ENCODE measurements around the gene IFI35. TPM values are rescaled to one million over a fixed set of nuclear protein-coding genes. Genes with fewer than 3 reads are reported as not detected.
A peak's percentile ranks its signal among the peaks of the same experiment; 100 is the strongest.

Gene IFI35
- total and polyA plus RNA-seq, 9 of the 15 experiments (the other 6 are each of a cell fraction or from before 2014, with no cell fraction given), result 4.4 to 13.1 (median 10.2) TPM

- no peak overlapping the region for H3K27ac ChIP-seq (ENCODE audit: extremely low read depth, low read depth, low read length)
- WGBS (ENCODE audit: insufficient coverage, low coverage, missing lambda C conversion rate), result no CpG with 5 or more reads among the region's 27 CpGs
- DNase-seq (ENCODE audit: extremely low read depth in 1 of 4, low spot score in 3 of 4) (peak in 1 of 4 experiments; percentile 34), ATAC-seq (no peak), FAIRE-seq (no peak)
- no peaks in the 10 kb centered on the region for H4K20me1 ChIP-seq (replicated peaks; ENCODE audit: control insufficient read depth, insufficient read depth, low read length)
- peaks cover 10 to 63% of the 10 kb centered on the region in 2 experiments for H3K4me1 ChIP-seq (replicated peaks in 1 of 2; ENCODE audit: control insufficient read depth in 2 of 2, insufficient read depth in 2 of 2, low read length in 2 of 2)
- peaks cover under 1% of the 10 kb centered on the region; the same call in 1 of the 3 replicates for H3K36me3 ChIP-seq (ENCODE audit: control insufficient read depth, insufficient read depth, low read length)
- intact Hi-C loops (cut with micrococcal nuclease) (loop anchor here (2.0 kb wide), 1 partner anchor 100 kb away; the partner anchor contains the start of gene BRCA1), in situ Hi-C loops (cut with MboI) (no loop called here)
- ChIA-PET CTCF (ENCODE audit: low intra/inter-chr PET ratio) (no interaction called here), POLR2A (interaction anchor here (0.6 to 6.7 kb wide), 4 partner anchors 10 to 681 kb away, joined by 3 to 79 read pairs (median 6); no protein-coding TSS in a partner anchor)
- H3K4me2 ChIP-seq (ENCODE audit: insufficient read depth, low read length), result peak overlapping the region; percentile 58
- H3K9me3 ChIP-seq (replicated peaks; ENCODE audit: control insufficient read depth, insufficient read depth, low read depth, low read length), result no peaks in the 10 kb centered on the region
- no TSS peak for BruUV-seq (replicated peaks)
- TF ChIP-seq CEBPZ (IDR thresholded peaks at IDR 0.05; ENCODE audit: borderline replicate concordance, low read depth, low read length) (no peak), PCBP1 (IDR thresholded peaks at IDR 0.05; ENCODE audit: low read depth, low read length, poor library complexity, severe bottlenecking) (peak; percentile 70), CTCFL (IDR thresholded peaks at IDR 0.05; ENCODE audit: borderline replicate concordance, insufficient read depth, low read depth, low read length, poor library complexity, severe bottlenecking) (no peak), MTA1 (IDR thresholded peaks at IDR 0.05; ENCODE audit: borderline replicate concordance) (0 out of 2 replicates have a peak, but pooled peaks have one; percentile 27)
- TF ChIP-seq, protein P1, sequence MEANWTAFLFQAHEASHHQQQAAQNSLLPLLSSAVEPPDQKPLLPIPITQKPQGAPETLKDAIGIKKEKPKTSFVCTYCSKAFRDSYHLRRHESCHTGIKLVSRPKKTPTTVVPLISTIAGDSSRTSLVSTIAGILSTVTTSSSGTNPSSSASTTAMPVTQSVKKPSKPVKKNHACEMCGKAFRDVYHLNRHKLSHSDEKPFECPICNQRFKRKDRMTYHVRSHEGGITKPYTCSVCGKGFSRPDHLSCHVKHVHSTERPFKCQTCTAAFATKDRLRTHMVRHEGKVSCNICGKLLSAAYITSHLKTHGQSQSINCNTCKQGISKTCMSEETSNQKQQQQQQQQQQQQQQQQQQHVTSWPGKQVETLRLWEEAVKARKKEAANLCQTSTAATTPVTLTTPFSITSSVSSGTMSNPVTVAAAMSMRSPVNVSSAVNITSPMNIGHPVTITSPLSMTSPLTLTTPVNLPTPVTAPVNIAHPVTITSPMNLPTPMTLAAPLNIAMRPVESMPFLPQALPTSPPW (CRISPR knock-in tag; IDR thresholded peaks at IDR 0.05), result peak; percentile 40
- H2AFZ ChIP-seq (ENCODE audit: low read depth, low read length), result peak overlapping the region; percentile 74; the same call in 1 of the 2 replicates
- no peaks in the 10 kb centered on the region for H3K27me3 ChIP-seq (ENCODE audit: control insufficient read depth in 2 of 2, insufficient read depth in 2 of 2, low read length in 2 of 2)
- no peaks in the 10 kb centered on the region for H3K9me1 ChIP-seq (ENCODE audit: control insufficient read depth, insufficient read depth, low read length)
- H3K79me2 ChIP-seq (ENCODE audit: control insufficient read depth, insufficient read depth, low read length), result peaks cover 16% of the 10 kb centered on the region
- peak overlapping the region; percentile 58 for H3K4me3 ChIP-seq
- H3K9ac ChIP-seq (ENCODE audit: insufficient read depth in 1 of 2, low read depth in 2 of 2, low read length in 2 of 2), result peak overlapping the region; percentile 22 to 92; a peak in 3 of 4 replicates
Observed at GRCh38 chr17:43025290-43025657, 18.7 kb downstream of the IFI35 start.
